Measurements from ENCODE around the gene FBXL19.

- TF ChIP-seq CTCF (IDR thresholded peaks at IDR 0.05; ENCODE audit: low read depth, low read length, poor library complexity, severe bottlenecking) = no peak
- TF ChIP-seq EZH2phosphoT487 (IDR thresholded peaks at IDR 0.05; ENCODE audit: borderline replicate concordance, low read length) = no peak
These were observed 2.5 kb upstream of the FBXL19 start for GRCh38 chr16:30920891-30921290.

Measured in DOHH2 (cell line).